Type B pancreatic cell (in vitro differentiated cells): ENCODE data around the gene VASH1. TPM values are rescaled to one million over a fixed set of nuclear protein-coding genes. Genes with fewer than 3 reads are reported as not detected.
A peak's percentile ranks its signal among the peaks of the same experiment; 100 is the strongest.

Experiments used
- DNase-seq: peaks from one replicate; pipeline ENCODE4 v3.0.0; 2021; ENCODE audit warnings: mixed read lengths; ENCODE audit not compliant: unreplicated experiment; ENCODE audit errors: extremely low spot score
- H3K27ac Mint-ChIP-seq: 2 replicates; pipeline ENCODE4 v1.8.0; 2021; ENCODE audit warnings: mild to moderate bottlenecking, mixed read lengths
- H3K27me3 Mint-ChIP-seq: 2 replicates; pipeline ENCODE4 v1.8.0; 2021; ENCODE audit warnings: mixed read lengths
- H3K36me3 Mint-ChIP-seq: 2 replicates; pipeline ENCODE4 v1.8.0; 2021; ENCODE audit warnings: mixed read lengths
- H3K4me1 Mint-ChIP-seq: one replicate; pipeline ENCODE4 v1.8.0; 2021; ENCODE audit warnings: mixed read lengths; ENCODE audit not compliant: unreplicated experiment
- H3K4me3 Mint-ChIP-seq: 2 replicates; pipeline ENCODE4 v1.8.0; 2021; ENCODE audit warnings: mild to moderate bottlenecking, mixed read lengths
- H3K9me3 Mint-ChIP-seq: 2 replicates; pipeline ENCODE4 v1.8.0; 2021; ENCODE audit warnings: mixed read lengths
- CTCF ChIP-seq: fragments of 200-600 bp; sonication (generic); conservative IDR thresholded peaks from 2 replicates; pipeline ENCODE4 v1.5.0; 2021; ENCODE audit warnings: antibody characterized with exemption, mild to moderate bottlenecking
- total RNA-seq: library from RNA; stranded (reverse); gene quantifications from 2 replicates; pipeline ENCODE4 v1.2.1, GENCODE V29; 2021; ENCODE audit warnings: low replicate concordance

Gene VASH1
- total RNA-seq, 1 donor from 2014 or later: 28.8 TPM

DNA sequence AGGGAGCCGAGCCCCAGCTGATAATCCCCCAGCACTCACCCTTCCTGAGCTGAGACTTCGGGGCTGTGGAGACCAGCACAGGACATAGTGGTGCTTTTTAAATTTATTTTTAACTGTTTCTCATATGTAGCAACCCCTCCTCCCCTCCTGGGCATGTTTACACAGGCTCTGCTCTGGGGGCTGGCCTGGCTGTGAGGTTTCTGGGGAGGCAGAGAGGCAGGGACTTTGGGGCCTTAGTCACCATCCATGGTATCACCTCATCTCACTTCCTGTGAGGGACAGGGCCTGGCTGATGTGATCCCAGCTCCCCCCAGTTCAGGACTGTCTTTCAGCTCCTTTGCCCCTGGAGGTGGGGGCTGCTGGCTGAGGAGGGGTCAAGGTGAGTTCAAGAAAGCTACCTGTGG, 20.4 kb downstream of the VASH1 start:
- Mint-ChIP-seq H3K4me1 (peaks cover 16% of the 10 kb centered on the region), H3K9me3 (no peaks in the 10 kb centered on the region), H3K27me3 (no peaks in the 10 kb centered on the region), H3K36me3 (peaks cover 15% of the 10 kb centered on the region), H3K4me3 (no peak overlapping the region), H3K27ac (no peak overlapping the region)
- DNase-seq: no peak
- no peak for TF ChIP-seq CTCF

DNA sequence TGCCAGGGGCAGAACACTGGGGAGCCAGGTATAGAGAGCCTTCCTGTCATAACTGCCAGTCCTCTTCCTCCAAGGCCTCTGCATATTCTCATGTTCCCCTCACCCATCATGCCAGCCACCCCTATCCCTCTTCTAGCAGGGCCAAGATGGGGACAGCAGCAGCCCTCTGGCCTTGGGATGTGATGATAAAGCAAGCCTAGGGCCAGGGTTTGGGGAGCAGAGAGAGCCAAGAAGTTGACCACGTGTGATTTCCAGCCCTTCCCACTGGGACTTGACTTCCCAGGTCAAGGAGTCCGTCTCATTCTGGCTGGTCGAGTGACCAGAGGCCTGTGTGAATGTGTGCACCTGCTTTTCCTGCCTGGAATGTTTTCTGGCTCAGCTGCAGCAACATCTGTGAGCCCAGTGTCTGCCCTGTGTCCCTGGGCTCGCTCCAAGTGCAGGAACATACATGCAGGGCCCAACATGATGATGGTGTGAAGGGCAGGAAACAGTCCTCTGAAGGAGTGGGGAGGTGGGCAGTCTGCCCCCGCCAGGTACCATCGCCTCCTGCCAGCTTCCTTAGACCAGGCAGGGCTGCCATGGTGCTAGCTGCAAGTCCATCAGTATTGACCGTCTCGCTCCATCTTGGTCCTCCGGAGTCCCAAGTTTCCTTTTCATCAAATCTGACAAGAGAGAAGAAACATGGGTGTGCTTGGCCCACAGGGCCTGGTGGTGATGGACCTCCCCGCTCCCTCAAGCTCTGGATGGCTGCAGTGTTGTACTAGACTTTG, 21.0 kb downstream of the VASH1 start:
- peaks cover 19% of the 10 kb centered on the region for H3K36me3 Mint-ChIP-seq
- no peaks in the 10 kb centered on the region for H3K27me3 Mint-ChIP-seq
- no peak for TF ChIP-seq CTCF
- peaks cover 16% of the 10 kb centered on the region for H3K4me1 Mint-ChIP-seq
- H3K27ac Mint-ChIP-seq: no peak overlapping the region
- no peak for DNase-seq
- no peaks in the 10 kb centered on the region for H3K9me3 Mint-ChIP-seq
- H3K4me3 Mint-ChIP-seq: no peak overlapping the region

DNA sequence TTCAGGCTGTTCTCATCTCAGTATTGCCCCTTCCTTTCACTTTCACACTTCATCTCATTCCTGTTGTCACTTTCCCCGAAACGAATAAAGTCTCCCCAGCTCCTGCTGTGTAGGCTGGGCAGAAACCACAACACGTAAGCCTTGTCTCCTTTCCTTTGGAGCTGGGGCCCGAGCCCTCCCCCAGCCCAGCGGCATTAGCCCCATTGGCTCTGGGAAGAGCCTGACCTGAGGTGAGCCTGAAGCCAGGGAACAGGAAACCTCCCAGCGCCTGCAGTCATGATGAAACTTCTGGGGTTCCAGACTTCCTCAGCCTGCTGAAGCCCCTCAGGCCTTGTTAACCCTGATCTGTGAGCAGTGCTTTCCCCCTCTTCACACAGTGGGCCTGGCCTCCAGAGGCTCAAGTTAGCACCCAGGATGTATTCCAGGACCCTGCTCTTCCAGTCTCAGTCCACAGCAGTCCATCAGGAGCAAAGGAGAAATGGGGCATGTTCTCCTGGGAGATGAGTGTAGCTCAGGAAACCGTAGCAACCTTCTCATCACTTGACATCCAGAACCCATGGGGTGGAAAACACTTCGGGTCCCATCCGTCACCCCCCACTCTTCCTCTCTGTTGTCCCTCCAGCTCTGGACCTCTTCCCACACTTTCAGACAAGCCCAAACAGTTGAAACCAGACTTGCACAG, 21.8 kb downstream of the VASH1 start:
- Mint-ChIP-seq H3K27ac (no peak overlapping the region), H3K9me3 (no peaks in the 10 kb centered on the region), H3K4me1 (peaks cover 16% of the 10 kb centered on the region), H3K36me3 (peaks cover 19% of the 10 kb centered on the region), H3K4me3 (no peak overlapping the region), H3K27me3 (no peaks in the 10 kb centered on the region)
- TF ChIP-seq CTCF: no peak
- no peak for DNase-seq

DNA sequence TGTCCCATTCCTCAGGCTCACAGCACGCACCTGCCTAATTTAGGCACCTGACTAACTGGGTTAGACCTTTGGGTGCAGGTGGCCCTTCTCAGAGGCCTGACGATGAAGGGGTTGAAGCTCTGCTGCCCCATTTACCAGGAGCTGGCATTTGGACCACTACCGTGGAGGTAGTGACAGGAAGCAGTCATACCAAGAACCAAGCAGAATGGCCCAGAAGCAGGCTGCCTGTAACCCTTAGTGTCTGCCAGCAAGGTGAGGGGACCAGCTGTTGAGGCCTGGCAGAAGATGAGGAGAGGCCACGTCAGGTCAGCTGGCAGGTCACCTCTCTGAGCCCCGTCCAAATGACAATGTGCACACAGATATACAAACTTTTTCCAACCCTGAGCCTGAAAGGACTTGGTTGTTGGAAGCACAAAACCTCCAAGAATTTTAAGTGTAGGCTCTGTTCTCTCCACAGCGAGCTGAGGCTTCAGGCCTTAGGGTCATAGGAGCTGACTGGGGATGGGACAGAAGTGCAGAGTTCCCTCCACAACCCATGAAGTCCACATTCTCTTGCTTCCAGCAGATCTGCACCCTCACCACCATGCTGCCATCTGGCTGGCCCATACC, 23.1 kb downstream of the VASH1 start:
- no peak for TF ChIP-seq CTCF
- peaks cover 16% of the 10 kb centered on the region for H3K4me1 Mint-ChIP-seq
- H3K27ac Mint-ChIP-seq: no peak overlapping the region
- no peaks in the 10 kb centered on the region for H3K27me3 Mint-ChIP-seq
- H3K4me3 Mint-ChIP-seq: no peak overlapping the region
- H3K9me3 Mint-ChIP-seq: no peaks in the 10 kb centered on the region
- DNase-seq: no peak
- H3K36me3 Mint-ChIP-seq: peaks cover 22% of the 10 kb centered on the region

DNA sequence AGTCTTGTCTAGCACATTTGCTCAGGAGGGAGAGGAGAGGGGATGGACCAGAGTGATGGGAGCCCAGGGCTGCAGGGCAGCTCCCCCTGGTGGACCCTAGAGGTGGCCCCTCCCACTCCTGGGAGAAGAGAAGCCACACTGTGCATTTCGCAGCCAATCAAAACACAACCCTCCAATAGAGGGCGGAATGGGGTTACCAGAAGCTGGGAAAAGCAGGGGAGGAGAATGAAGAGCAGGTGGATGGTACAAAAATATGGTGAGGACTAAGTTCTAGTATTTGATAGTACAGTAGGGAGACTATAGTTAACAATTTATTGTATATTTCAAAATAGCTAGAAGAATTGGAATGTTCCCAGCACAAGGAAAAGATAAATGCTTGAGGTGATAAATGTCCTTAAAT, 23.6 kb downstream of the VASH1 start:
- Mint-ChIP-seq H3K27me3 (no peaks in the 10 kb centered on the region), H3K4me3 (no peak overlapping the region), H3K36me3 (peaks cover 22% of the 10 kb centered on the region), H3K9me3 (no peaks in the 10 kb centered on the region), H3K27ac (peak overlapping the region; percentile 14), H3K4me1 (peaks cover 16% of the 10 kb centered on the region)
- DNase-seq: no peak
- peak; percentile 88 for TF ChIP-seq CTCF
